IMR-90 (cell line): ENCODE results near the gene GPRIN2. TPM values are rescaled to one million over a fixed set of nuclear protein-coding genes. Genes with fewer than 3 reads are reported as not detected.

Experiments used
- ATAC-seq: fragments of 200-7000 bp; cut with Tn5 transposase; 2 replicates; pipeline ENCODE4 v1.9.1; 2020; ENCODE audit warnings: low read depth, mild to moderate bottlenecking, moderate library complexity
- BruUV-seq: library from RNA; stranded (reverse); fragments of 400-500 nt; replicated peaks from 2 replicates; lab custom pipeline; 2021; lab: Mats Ljungman, UMichigan
- CTCF ChIA-PET: fragments of 300-600 bp; formaldehyde crosslinking; extraction: SDS; loops from one replicate; lab custom pipeline; 2021; ENCODE audit warnings: antibody characterized with exemption; lab: Yijun Ruan, JAX
- POLR2A ChIA-PET: fragments of 300-600 bp; sonication (Branson Sonifier 250); formaldehyde crosslinking; loops from one replicate; lab custom pipeline; 2022; ENCODE audit warnings: antibody characterized with exemption; ENCODE audit not compliant: unreplicated experiment; lab: Charles Lee
- DNase-seq: peaks from one replicate; pipeline ENCODE4 v3.0.0; 2013
- H2AFZ ChIP-seq: replicated peaks from 2 replicates; pipeline ENCODE3; 2013; ENCODE audit warnings: low read length, mild to moderate bottlenecking; ENCODE audit not compliant: poor library complexity
- H2AK5ac ChIP-seq: 2 replicates; pipeline ENCODE4 v1.6.1; 2013; ENCODE audit warnings: low read depth, low read length, inconsistent platforms
- H2AK9ac ChIP-seq: replicated peaks from 2 replicates; pipeline ENCODE3; 2013; ENCODE audit warnings: mild to moderate bottlenecking, low read depth, low read length, moderate library complexity; ENCODE audit not compliant: poor library complexity
- H2BK120ac ChIP-seq: 2 replicates; pipeline ENCODE4 v1.6.1; 2013; ENCODE audit warnings: low read depth, low read length, inconsistent platforms
- H2BK15ac ChIP-seq: 3 replicates; pipeline ENCODE4 v1.6.1; 2013; ENCODE audit warnings: low read depth, low read length, inconsistent platforms
- H2BK20ac ChIP-seq: 2 replicates; pipeline ENCODE4 v1.6.1; 2013; ENCODE audit warnings: low read depth, mild to moderate bottlenecking, inconsistent platforms, low read length, moderate library complexity
- H2BK5ac ChIP-seq: 2 replicates; pipeline ENCODE4 v1.6.1; 2013; ENCODE audit warnings: mild to moderate bottlenecking, low read depth, low read length, inconsistent platforms; ENCODE audit not compliant: poor library complexity, severe bottlenecking
- H3K14ac ChIP-seq: replicated peaks from 2 replicates; pipeline ENCODE4 v1.6.1; 2013; ENCODE audit warnings: low read depth, low read length, inconsistent platforms
- H3K18ac ChIP-seq: 2 replicates; pipeline ENCODE4 v1.6.1; 2013; ENCODE audit warnings: low read depth, low read length, control low read depth
- H3K23ac ChIP-seq: 2 replicates; pipeline ENCODE4 v1.6.1; 2013; ENCODE audit warnings: low read depth, low read length, inconsistent platforms
- H3K27ac ChIP-seq: 2 replicates; pipeline ENCODE4 v1.5.1; 2013; ENCODE audit warnings: mild to moderate bottlenecking, control low read depth, low read length; ENCODE audit not compliant: insufficient read depth
- H3K27me3 ChIP-seq: 2 replicates; pipeline ENCODE4 v1.6.1; 2013; ENCODE audit warnings: low read length; ENCODE audit not compliant: control insufficient read depth, insufficient read depth
- H3K36me3 ChIP-seq: 2 replicates; pipeline ENCODE4 v1.6.1; 2013; ENCODE audit warnings: low read length, mixed read lengths; ENCODE audit not compliant: control insufficient read depth, insufficient read depth
- H3K4ac ChIP-seq: 2 replicates; pipeline ENCODE4 v1.6.1; 2013; ENCODE audit warnings: low read depth, low read length, inconsistent platforms
- H3K4me1 ChIP-seq: 2 replicates; pipeline ENCODE4 v1.6.1; 2013; ENCODE audit warnings: low read length, mixed read lengths; ENCODE audit not compliant: control insufficient read depth, insufficient read depth
- H3K4me2 ChIP-seq: 2 replicates; pipeline ENCODE4 v1.6.1; 2013; ENCODE audit warnings: low read depth, mild to moderate bottlenecking, control low read depth, low read length, moderate library complexity
- H3K4me3 ChIP-seq: 2 replicates; pipeline ENCODE4 v1.5.1; 2013; ENCODE audit warnings: low read depth, mild to moderate bottlenecking, control low read depth, low read length, moderate library complexity; ENCODE audit not compliant: insufficient read depth
- H3K56ac ChIP-seq: 2 replicates; pipeline ENCODE4 v1.6.1; 2013; ENCODE audit warnings: low read length, inconsistent platforms; ENCODE audit not compliant: insufficient read depth; ENCODE audit errors: extremely low read depth
- H3K79me1 ChIP-seq, 2 experiments: 2 replicates each; pipeline ENCODE4 v1.6.1; 2013; ENCODE audit warnings: low read length in 2 of 2, inconsistent platforms in 1 of 2, low read depth in 1 of 2
- H3K9ac ChIP-seq: 2 replicates; pipeline ENCODE4 v1.6.1; 2013; ENCODE audit warnings: low read depth, low read length, control low read depth
- H3K9me1 ChIP-seq: 2 replicates; pipeline ENCODE4 v1.6.1; 2013; ENCODE audit warnings: low read length, inconsistent platforms; ENCODE audit not compliant: insufficient read depth
- H3K9me3 ChIP-seq: 2 replicates; pipeline ENCODE4 v1.6.1; 2013; ENCODE audit warnings: low read length; ENCODE audit not compliant: control insufficient read depth, insufficient read depth
- H4K20me1 ChIP-seq: 2 replicates; pipeline ENCODE4 v1.6.1; 2013; ENCODE audit warnings: low read length, inconsistent platforms; ENCODE audit not compliant: insufficient read depth
- H4K5ac ChIP-seq: 2 replicates; pipeline ENCODE4 v1.6.1; 2013; ENCODE audit warnings: mild to moderate bottlenecking, low read depth, low read length, control low read depth
- H4K8ac ChIP-seq, 2 experiments: 2 replicates each; pipeline ENCODE4 v1.6.1; 2013; ENCODE audit warnings: low read depth in 2 of 2, low read length in 2 of 2, control low read depth in 1 of 2, inconsistent platforms in 1 of 2
- H4K91ac ChIP-seq: 2 replicates; pipeline ENCODE4 v1.6.1; 2013; ENCODE audit warnings: low read depth, low read length, inconsistent platforms; ENCODE audit not compliant: insufficient read depth
- BHLHE40 ChIP-seq: fragments of 150-350 bp; IDR thresholded peaks from 2 replicates; pipeline ENCODE4 v1.6.1; 2016; ENCODE audit warnings: mild to moderate bottlenecking, low read depth, low read length
- CEBPB ChIP-seq: IDR thresholded peaks from 2 replicates; pipeline ENCODE4 v1.6.1; 2012; ENCODE audit warnings: low read depth, low read length, improper control_type of control experiment
- CHD1 ChIP-seq: IDR thresholded peaks from 2 replicates; pipeline ENCODE4 v1.6.1; 2012; ENCODE audit warnings: low read depth, low read length, improper control_type of control experiment
- ELK1 ChIP-seq: fragments of 150-350 bp; IDR thresholded peaks from 2 replicates; pipeline ENCODE4 v1.6.1; 2016; ENCODE audit warnings: low read depth, mild to moderate bottlenecking, low read length, moderate library complexity, borderline replicate concordance
- MAFK ChIP-seq: IDR thresholded peaks from 2 replicates; pipeline ENCODE4 v1.6.1; 2012; ENCODE audit warnings: low read depth, low read length, improper control_type of control experiment
- MAZ ChIP-seq: IDR thresholded peaks from 2 replicates; pipeline ENCODE4 v1.6.1; 2012; ENCODE audit warnings: low read depth, mild to moderate bottlenecking, low read length, improper control_type of control experiment, moderate library complexity, borderline replicate concordance
- POLR2A ChIP-seq: IDR thresholded peaks from 2 replicates; pipeline ENCODE4 v1.6.1; 2012; ENCODE audit warnings: mild to moderate bottlenecking, low read depth, low read length
- RCOR1 ChIP-seq: IDR thresholded peaks from 2 replicates; pipeline ENCODE4 v1.6.1; 2012; ENCODE audit warnings: mild to moderate bottlenecking, low read length, improper control_type of control experiment; ENCODE audit not compliant: insufficient replicate concordance
- SMC3 ChIP-seq: fragments of 150-350 bp; IDR thresholded peaks from 2 replicates; pipeline ENCODE4 v1.6.1; 2016; ENCODE audit warnings: low read depth, mild to moderate bottlenecking, antibody characterized with exemption, low read length, moderate library complexity
- WGBS, 2 experiments: methylation state at CpG; one replicate each; pipeline versions ENCODE4 v1.1.5 to v1.1.7; 2013; ENCODE audit warnings: missing lambda C conversion rate in 2 of 2; ENCODE audit not compliant: insufficient read length in 1 of 2; ENCODE audit errors: extremely low coverage in 2 of 2; 5-methylcytosine and 5-hydroxymethylcytosine counted together
- dilution Hi-C: fragments of 300-500 bp; cut with HindIII; formaldehyde crosslinking; loops from one replicate; pipeline ENCODE4 v1.14.3; 2018; ENCODE audit warnings: low sequenced_read_pairs; ENCODE audit not compliant: unreplicated experiment
- in situ Hi-C: fragments of 300-500 bp; cut with MboI; formaldehyde crosslinking; loops from 3 replicates; pipeline ENCODE4 v1.14.3; 2019; ENCODE audit warnings: low sequenced_read_pairs, inconsistent platforms, mixed read lengths
- intact Hi-C: fragments of 100-400 bp; cut with micrococcal nuclease; formaldehyde crosslinking; loops from 2 replicates; pipeline ENCODE4 v1.10.0; 2022
- polyA plus RNA-seq, 3 experiments: library from polyadenylated mRNA; depleted of rRNA; stranded (reverse); fragments of >200 nt; gene quantifications; 2 replicates each; pipeline ENCODE4 v1.2.3, GENCODE V29; 2012; ENCODE audit warnings: low replicate concordance in 1 of 3
- total RNA-seq: library from RNA; depleted of rRNA; stranded (reverse); fragments of >200 nt; gene quantifications from 2 replicates; pipeline ENCODE4 v1.2.3, GENCODE V29; 2012

The GPRIN2 gene
- total and polyA plus RNA-seq, 2 of the 4 experiments (the other 2 are of a cell fraction), result under 0.01 TPM; not detected in 1

DNA sequence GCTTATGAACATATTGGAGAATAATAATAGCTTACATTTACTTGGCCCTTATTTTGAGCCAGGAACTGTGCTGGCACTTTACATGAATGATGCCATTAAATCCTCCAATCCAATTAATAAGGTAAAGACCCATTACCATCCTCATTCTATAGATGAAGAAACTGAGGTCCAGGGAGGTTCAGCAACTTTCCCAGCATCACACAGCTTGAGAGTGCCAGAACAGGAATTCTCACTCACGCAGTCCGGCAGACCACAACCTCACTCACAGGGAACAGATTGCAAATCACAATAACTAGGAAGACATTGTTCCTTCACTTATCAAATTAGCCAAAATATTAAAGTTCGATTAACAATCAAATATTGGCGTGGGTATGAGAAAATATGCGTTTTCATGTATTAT lies 18.3 kb downstream of the GPRIN2 start:
- H2AFZ ChIP-seq, result no peak overlapping the region
- intact Hi-C loops, result no loop called here
- ChIA-PET POLR2A (no interaction called here), CTCF (no interaction called here)
- peak overlapping the region; percentile 46; the same call in 1 of the 2 replicates for H4K5ac ChIP-seq
- no peak overlapping the region for H3K27ac ChIP-seq
- H3K36me3 ChIP-seq, result no peaks in the 10 kb centered on the region
- dilution Hi-C loops, result no loop called here
- H2BK120ac ChIP-seq, result peak overlapping the region; percentile 78
- H3K9me1 ChIP-seq, result peaks cover 17% of the 10 kb centered on the region
- no peak for TF ChIP-seq POLR2A
- TF ChIP-seq ELK1, result no peak
- no peak for TF ChIP-seq MAZ
- no peak for TF ChIP-seq CEBPB
- TF ChIP-seq SMC3, result no peak
- no peak for TF ChIP-seq RCOR1
- no peak for TF ChIP-seq CHD1
- no peak for TF ChIP-seq MAFK
- no peak for TF ChIP-seq BHLHE40
- in situ Hi-C loops, result loop anchor here (25.0 kb wide), 2 partner anchors 874 to 1551 kb away; partner anchors contain the start of gene DEPP1
- H3K18ac ChIP-seq, result peak overlapping the region; percentile 39; the same call in 1 of the 2 replicates
- peak overlapping the region; percentile 77 for H4K91ac ChIP-seq
- 0 out of 3 replicates have a peak overlapping the region, but pooled peaks have one; percentile 12 for H2BK15ac ChIP-seq
- H2AK9ac ChIP-seq, result no peak overlapping the region
- peak overlapping the region; percentile 1 for H2BK5ac ChIP-seq
- BruUV-seq, result no TSS peak
- H3K27me3 ChIP-seq, result no peaks in the 10 kb centered on the region
- peak overlapping the region; percentile 83 for H2BK20ac ChIP-seq
- no peak overlapping the region for H3K4me3 ChIP-seq
- no peaks in the 10 kb centered on the region for H4K20me1 ChIP-seq
- peaks cover 20% of the 10 kb centered on the region for H3K4me1 ChIP-seq
- H3K9ac ChIP-seq, result no peak overlapping the region
- ATAC-seq, result no peak
- WGBS, 2 experiments, result 100% methylated on average over 2 of the region's 5 CpGs; no CpG with 5 or more reads in 1 of the 2 experiments
- H3K4me2 ChIP-seq, result no peak overlapping the region
- no peak overlapping the region; a peak in 2 of 4 replicates for H4K8ac ChIP-seq
- no peaks in the 10 kb centered on the region for H3K9me3 ChIP-seq
- H3K14ac ChIP-seq, result no peak overlapping the region; the same call in 1 of the 2 replicates
- no peak overlapping the region for H3K56ac ChIP-seq
- 0 out of 4 replicates have a peak, but pooled peaks cover 0 to 3% of the 10 kb centered on the region in 2 experiments for H3K79me1 ChIP-seq
- DNase-seq, result no peak
- H2AK5ac ChIP-seq, result peak overlapping the region; percentile 62
- no peak overlapping the region; the same call in 1 of the 2 replicates for H3K23ac ChIP-seq
- peak overlapping the region; percentile 77; the same call in 1 of the 2 replicates for H3K4ac ChIP-seq
